Mammary epithelial cell (primary cell): ENCODE data around the gene LRRC25.

Source experiments
- CTCF ChIP-seq, 2 donors: IDR thresholded peaks in 1 of 2; conservative IDR thresholded peaks in 1 of 2; 2 replicates each; pipeline ENCODE4 v1.5.1; 2011 to 2012; ENCODE audit warnings: inconsistent platforms in 2 of 2, low read length in 2 of 2, mild to moderate bottlenecking in 2 of 2, control low read depth in 1 of 2, low read depth in 1 of 2; ENCODE audit not compliant: insufficient read depth in 1 of 2; ENCODE audit errors: extremely low read depth in 1 of 2
- EZH2 ChIP-seq: IDR thresholded peaks from 2 replicates; pipeline ENCODE4 v1.6.1; 2012; ENCODE audit warnings: low read length, inconsistent platforms, borderline replicate concordance

- TF ChIP-seq CTCF (conservative IDR thresholded peaks at IDR 0.05 in 1 of 2, IDR thresholded peaks at IDR 0.05 in 1 of 2; ENCODE audit: extremely low read depth in 1 of 2, insufficient read depth in 1 of 2, low read depth in 1 of 2, low read length in 2 of 2) (no peak), EZH2 (no peak)
Measured at GRCh38 chr19:18357041-18357440, 40.4 kb downstream of the LRRC25 start.
